Measurements from ENCODE around the gene MDGA2. TPM values are rescaled to one million over a fixed set of nuclear protein-coding genes. Genes with fewer than 3 reads are reported as not detected.

MDGA2 gene
- total RNA-seq, 1 experiment from 2014 or later = not detected

DNA sequence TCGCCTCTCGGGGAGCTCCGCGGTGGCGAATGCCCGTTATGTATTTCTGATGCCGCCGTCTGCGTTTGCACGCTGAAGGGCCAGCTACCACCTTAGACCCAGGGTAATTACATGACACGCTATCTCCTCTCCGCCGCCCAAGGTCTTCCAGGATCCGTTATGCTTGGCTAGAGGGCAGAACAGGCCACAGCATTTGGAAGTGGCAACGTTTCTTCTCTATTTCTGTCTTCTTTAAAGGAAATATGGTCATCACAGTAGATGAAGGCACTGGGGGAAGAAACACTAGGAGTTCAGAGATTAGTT lies 861 bp upstream of the MDGA2 start:
- Mint-ChIP-seq H3K27me3 (ENCODE audit: unreplicated experiment) (no peaks in the 10 kb centered on the region), H3K36me3 (ENCODE audit: insufficient read depth, unreplicated experiment) (no peaks in the 10 kb centered on the region), H3K9me3 (ENCODE audit: low read depth, unreplicated experiment) (peaks cover 2% of the 10 kb centered on the region), H3K4me3 (ENCODE audit: low read depth, unreplicated experiment) (no peak overlapping the region), H3K27ac (ENCODE audit: unreplicated experiment) (no peak overlapping the region), H3K4me1 (ENCODE audit: low read depth, unreplicated experiment) (no peaks in the 10 kb centered on the region)
- TF ChIP-seq, protein P1, sequence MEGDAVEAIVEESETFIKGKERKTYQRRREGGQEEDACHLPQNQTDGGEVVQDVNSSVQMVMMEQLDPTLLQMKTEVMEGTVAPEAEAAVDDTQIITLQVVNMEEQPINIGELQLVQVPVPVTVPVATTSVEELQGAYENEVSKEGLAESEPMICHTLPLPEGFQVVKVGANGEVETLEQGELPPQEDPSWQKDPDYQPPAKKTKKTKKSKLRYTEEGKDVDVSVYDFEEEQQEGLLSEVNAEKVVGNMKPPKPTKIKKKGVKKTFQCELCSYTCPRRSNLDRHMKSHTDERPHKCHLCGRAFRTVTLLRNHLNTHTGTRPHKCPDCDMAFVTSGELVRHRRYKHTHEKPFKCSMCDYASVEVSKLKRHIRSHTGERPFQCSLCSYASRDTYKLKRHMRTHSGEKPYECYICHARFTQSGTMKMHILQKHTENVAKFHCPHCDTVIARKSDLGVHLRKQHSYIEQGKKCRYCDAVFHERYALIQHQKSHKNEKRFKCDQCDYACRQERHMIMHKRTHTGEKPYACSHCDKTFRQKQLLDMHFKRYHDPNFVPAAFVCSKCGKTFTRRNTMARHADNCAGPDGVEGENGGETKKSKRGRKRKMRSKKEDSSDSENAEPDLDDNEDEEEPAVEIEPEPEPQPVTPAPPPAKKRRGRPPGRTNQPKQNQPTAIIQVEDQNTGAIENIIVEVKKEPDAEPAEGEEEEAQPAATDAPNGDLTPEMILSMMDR (IDR thresholded peaks at IDR 0.05; ENCODE audit: unreplicated experiment) = no peak
- no TSS peak for BruUV-seq (replicated peaks)
- intact Hi-C loops (cut with micrococcal nuclease; ENCODE audit: unreplicated experiment) = no loop called here
- CTCF ChIA-PET = no interaction called here
- no peak for DNase-seq

GRCh38 chr14:47674543-47675465 lies 601 bp downstream of the MDGA2 start:
- no peak for DNase-seq
- Mint-ChIP-seq H3K36me3 (ENCODE audit: insufficient read depth, unreplicated experiment) (no peaks in the 10 kb centered on the region), H3K9me3 (ENCODE audit: low read depth, unreplicated experiment) (peaks cover 2% of the 10 kb centered on the region), H3K4me1 (ENCODE audit: low read depth, unreplicated experiment) (no peaks in the 10 kb centered on the region), H3K27me3 (ENCODE audit: unreplicated experiment) (no peaks in the 10 kb centered on the region), H3K27ac (ENCODE audit: unreplicated experiment) (no peak overlapping the region), H3K4me3 (ENCODE audit: low read depth, unreplicated experiment) (no peak overlapping the region)
- CTCF ChIA-PET = no interaction called here
- TF ChIP-seq, protein P1 (IDR thresholded peaks at IDR 0.05; ENCODE audit: unreplicated experiment) = no peak
- intact Hi-C loops (cut with micrococcal nuclease; ENCODE audit: unreplicated experiment) = no loop called here
- BruUV-seq (replicated peaks) = no TSS peak

GRCh38 chr14:47674148-47674542 lies 1.3 kb downstream of the MDGA2 start:
- no peak overlapping the region for H3K4me3 Mint-ChIP-seq (ENCODE audit: low read depth, unreplicated experiment)
- intact Hi-C loops (cut with micrococcal nuclease; ENCODE audit: unreplicated experiment) = no loop called here
- peaks cover 2% of the 10 kb centered on the region for H3K9me3 Mint-ChIP-seq (ENCODE audit: low read depth, unreplicated experiment)
- TF ChIP-seq, protein P1 (IDR thresholded peaks at IDR 0.05; ENCODE audit: unreplicated experiment) = no peak
- H3K36me3 Mint-ChIP-seq (ENCODE audit: insufficient read depth, unreplicated experiment) = no peaks in the 10 kb centered on the region
- H3K27ac Mint-ChIP-seq (ENCODE audit: unreplicated experiment) = no peak overlapping the region
- no peaks in the 10 kb centered on the region for H3K27me3 Mint-ChIP-seq (ENCODE audit: unreplicated experiment)
- no peak for DNase-seq
- H3K4me1 Mint-ChIP-seq (ENCODE audit: low read depth, unreplicated experiment) = no peaks in the 10 kb centered on the region
- BruUV-seq (replicated peaks) = no TSS peak
- CTCF ChIA-PET = no interaction called here

GRCh38 chr14:47665337-47666134 lies 9.9 kb downstream of the MDGA2 start:
- no peaks in the 10 kb centered on the region for H3K4me1 Mint-ChIP-seq (ENCODE audit: low read depth, unreplicated experiment)
- BruUV-seq (replicated peaks) = no TSS peak
- CTCF ChIA-PET = no interaction called here
- TF ChIP-seq, protein P1 (IDR thresholded peaks at IDR 0.05; ENCODE audit: unreplicated experiment) = no peak
- no peak overlapping the region for H3K27ac Mint-ChIP-seq (ENCODE audit: unreplicated experiment)
- peaks cover 2% of the 10 kb centered on the region for H3K9me3 Mint-ChIP-seq (ENCODE audit: low read depth, unreplicated experiment)
- DNase-seq = no peak
- H3K27me3 Mint-ChIP-seq (ENCODE audit: unreplicated experiment) = no peaks in the 10 kb centered on the region
- no peaks in the 10 kb centered on the region for H3K36me3 Mint-ChIP-seq (ENCODE audit: insufficient read depth, unreplicated experiment)
- intact Hi-C loops (cut with micrococcal nuclease; ENCODE audit: unreplicated experiment) = no loop called here
- H3K4me3 Mint-ChIP-seq (ENCODE audit: low read depth, unreplicated experiment) = no peak overlapping the region
